GM18511 (cell line): ENCODE results near the gene ZDHHC20.

Experiments used
- ATAC-seq: cut with Tn5 transposase; IDR thresholded peaks from one replicate; pipeline ENCODE4 v1.9.1; 2021; ENCODE audit warnings: mild to moderate bottlenecking, moderate library complexity; ENCODE audit not compliant: unreplicated experiment

ZDHHC20 gene

GRCh38 chr13:21364357-21364756, 94.7 kb downstream of the ZDHHC20 start:
- no peak for ATAC-seq

DNA sequence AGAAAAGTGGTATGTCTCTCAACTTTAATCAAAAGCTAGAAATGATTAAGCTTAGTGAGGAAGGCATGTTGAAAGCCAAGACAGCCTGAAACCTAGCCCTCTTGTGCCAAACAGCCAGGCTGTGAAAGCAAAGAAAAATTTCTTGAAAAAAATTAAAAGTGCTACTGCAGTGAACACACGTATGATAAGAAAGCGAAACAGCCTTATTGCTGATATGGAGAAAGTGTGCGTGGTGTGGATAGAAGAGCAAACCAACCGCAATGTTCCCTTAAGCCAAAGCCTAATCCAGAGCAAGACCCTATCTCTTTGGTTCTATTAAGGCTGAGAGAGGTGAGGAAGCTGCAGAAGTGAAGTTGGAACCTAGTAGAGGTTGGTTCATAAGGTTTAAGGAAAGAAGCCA, 96.4 kb downstream of the ZDHHC20 start:
- ATAC-seq, result no peak

GRCh38 chr13:21361706-21362105, 97.4 kb downstream of the ZDHHC20 start:
- no peak for ATAC-seq

DNA sequence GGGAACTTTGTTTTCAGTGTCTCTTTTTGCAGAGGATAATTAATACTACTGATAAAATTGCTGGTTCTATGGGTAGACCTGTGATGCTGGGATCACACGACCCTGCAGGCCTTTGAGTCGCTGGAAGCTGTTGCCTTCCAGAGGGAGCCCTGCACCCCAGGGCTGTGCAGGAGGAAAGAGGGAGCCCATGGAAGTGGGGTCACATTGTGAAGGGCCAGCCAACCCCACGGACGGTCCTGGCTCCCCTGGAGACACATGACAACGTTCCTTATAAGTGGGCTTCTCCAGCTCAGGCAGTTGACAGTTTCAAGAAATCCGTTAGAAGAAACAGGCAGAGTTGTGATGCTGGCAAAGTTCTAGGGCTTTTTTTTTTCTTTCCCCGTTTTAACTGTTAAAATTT, 98.0 kb downstream of the ZDHHC20 start:
- no peak for ATAC-seq

DNA sequence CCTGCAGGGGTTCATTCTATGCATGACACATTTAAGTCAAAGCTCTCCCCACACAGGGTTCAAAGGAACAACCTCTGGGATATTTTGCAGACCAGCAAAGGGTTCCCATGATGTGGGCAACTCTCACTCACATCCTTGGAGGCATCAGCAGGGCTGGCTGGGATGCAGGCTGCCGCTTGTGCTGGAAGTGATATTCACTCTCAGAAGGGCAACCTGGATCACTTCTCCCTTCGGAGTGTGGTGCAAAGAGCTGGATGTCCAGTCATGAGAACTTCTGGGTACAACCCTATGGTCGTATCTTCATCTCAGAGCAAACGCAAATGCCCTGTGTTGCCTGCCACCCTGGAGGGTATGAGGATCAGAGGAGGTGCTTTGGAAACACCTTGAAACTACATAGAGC, 98.6 kb downstream of the ZDHHC20 start:
- ATAC-seq, result no peak

DNA sequence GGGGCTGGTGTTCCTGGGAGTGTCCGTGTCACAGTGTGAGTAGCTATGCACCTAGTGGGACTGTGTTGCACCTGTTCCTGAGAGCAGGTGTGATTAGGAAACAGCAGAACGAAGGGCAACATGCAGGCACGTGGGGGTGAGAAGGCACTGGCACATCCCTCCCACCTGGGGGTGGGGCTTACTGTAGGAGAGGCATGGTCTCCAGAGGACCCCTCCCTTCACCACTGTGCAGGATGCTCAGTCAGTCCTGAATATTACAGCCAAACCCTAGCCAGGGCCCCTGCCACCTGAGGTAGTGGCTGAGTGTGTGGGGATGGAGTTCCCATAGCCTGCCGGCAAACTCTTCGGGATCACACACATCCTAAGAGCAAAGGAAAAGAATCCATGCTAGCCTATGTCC, 99.2 kb downstream of the ZDHHC20 start:
- no peak for ATAC-seq

DNA sequence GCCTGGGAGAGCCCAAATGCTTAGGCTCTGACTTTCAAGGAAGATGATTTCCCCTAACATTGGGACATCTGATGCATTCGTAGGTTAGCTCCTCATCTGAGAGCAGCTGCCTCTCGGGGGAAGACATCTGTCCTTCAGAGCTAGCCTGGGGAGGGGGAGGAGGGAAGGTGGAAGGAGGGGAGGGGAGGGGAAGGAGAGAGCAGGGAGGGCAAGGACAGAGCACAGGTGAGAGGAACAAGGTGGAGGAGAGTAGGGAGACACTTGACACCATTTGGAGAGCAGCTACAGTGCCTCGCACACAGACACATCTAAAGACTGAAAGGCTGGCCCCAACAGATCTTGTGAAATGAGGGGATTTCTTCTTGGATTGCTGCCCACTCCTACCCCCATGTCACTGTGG, 103.8 kb downstream of the ZDHHC20 start:
- ATAC-seq, result no peak

DNA sequence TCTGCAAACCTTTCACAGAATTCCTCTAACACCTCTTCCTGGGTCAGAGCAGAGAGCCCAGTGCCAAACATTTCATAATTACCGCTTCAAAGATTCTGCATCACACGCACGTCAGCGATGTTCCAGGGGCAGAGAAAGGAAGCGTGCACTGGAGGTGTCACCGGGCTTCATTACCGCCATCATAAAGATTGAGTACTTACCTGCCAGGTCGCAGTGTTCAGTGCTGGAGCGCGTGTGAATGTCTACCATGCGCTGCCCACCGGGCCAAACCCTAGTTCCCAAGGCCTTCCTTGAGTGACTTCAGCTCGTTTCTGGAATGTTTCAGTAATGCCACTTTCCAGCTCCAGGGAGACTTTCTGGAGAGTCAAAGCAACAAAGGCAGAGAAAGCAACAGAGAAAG, 104.4 kb downstream of the ZDHHC20 start:
- ATAC-seq, result no peak

GRCh38 chr13:21348488-21349120, 110.5 kb downstream of the ZDHHC20 start:
- ATAC-seq, result no peak

DNA sequence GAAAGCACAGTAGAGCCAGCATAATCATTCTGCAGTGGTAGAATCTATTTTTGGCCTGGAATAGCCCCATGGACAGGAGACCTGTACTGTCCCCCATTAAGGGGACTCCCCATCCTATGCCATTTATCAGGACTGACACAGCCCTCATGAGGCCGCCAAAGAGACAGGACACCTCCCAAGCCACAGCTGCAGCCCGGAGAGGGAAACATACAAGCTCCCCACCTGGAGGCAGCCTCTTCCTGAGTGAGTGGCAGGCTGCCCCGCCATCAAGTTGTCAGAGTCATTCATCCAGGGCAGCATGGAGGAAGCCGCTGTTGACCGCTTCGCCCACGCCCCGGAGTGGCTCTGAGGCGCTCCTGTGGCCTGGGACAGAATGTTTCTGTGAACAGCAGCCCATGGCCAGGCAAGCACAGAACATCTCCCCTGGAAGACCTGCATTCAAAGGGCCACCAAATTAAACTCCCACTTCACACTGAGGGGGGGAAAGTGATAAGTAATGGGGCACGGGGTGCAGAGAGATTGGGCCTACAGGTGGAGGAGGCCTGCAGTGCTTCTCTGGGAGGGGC, 111.3 kb downstream of the ZDHHC20 start:
- ATAC-seq, result no peak

GRCh38 chr13:21344662-21345176, 114.4 kb downstream of the ZDHHC20 start:
- peak; percentile 72 for ATAC-seq

DNA sequence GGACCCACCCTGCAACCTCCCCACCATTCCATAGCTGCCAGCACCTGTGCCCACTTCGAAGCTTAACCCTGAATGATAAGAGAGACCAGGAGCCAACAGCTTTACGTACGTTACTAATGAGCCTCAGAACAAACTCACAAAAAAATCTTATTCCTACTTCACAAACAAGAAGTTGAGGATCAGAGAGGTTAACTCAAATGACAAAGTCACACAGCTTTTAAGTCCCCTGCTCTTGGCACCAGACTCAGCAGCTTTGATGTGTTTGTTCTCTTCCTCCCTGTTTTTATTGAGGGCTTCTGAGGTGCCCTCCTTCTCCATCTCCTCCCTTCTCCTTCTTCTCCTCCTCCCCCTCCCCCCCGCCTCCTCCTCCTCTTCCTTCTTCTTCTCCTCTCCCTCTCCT, 115.4 kb downstream of the ZDHHC20 start:
- ATAC-seq, result no peak

DNA sequence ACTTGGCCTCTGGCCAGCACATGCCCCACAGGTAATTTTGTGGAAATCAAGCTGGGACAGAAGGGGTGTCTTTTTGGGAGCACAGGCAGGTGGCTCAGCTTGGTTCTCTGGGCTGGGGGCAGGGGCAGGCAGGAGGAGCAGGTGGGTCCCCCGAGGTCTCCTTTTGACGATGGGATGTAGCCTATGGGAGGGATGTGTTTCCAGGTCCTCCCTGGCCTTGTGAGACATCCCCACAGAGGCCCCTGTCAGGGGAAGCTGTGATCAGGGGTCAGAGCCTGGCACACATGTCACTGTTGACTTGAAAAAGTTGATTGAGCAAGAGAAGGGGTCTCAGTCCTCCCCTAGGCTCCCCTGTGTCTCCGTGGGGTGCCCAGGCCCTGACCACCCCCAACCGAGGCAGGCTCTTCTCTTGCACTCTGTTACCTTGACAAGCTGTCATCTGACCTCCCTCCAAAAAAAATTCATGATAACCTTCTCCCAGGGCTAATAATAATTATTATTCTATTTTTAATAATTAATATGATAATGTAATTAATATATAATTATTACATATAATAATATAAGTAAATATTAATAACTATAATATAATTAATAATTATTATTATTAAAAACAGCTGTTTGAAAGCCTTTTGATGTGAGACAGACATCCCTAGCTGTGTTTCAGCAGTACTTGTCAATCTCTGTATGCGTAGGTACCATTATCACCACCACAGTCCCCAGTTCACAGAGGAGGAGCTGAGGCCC, 116.2 kb downstream of the ZDHHC20 start:
- no peak for ATAC-seq

DNA sequence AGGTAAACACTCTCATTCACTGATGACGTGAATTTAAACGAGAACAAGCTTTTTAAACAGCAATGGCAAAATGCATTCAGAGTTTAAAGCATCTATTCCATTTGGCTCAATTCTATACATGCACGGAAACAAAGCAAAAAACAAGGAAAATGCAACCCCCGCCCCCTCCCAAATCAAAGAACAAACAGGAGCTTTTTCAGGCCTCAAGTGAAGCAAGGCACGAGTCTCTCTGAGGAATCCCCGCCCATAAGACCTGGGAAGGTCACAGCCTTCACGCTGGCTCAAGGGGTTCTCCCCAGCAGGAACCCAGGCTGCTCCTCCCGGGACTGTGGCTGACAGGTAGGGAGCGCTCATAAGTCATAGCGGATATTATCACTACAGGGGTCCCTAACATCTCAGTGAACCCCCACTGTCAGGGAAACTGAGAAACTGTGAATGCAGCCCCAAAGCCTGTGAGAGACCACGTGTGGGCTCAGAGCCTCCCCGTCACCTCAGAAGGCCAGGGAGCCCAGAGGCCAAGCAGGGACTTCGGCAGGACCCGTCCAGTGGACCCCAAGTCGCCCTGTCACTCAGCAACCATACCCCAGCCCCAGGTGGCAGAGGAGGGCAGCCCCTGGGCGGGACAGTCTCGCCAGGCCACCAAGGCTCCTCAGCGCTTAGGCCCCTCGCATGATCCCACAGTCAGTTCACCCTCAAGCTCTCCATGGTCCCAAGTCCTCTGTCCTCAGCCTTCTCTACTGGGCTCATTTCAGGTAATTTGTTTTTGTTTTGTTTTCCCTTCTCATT, 117.3 kb downstream of the ZDHHC20 start:
- no peak for ATAC-seq

GRCh38 chr13:21338639-21339278, 120.3 kb downstream of the ZDHHC20 start:
- ATAC-seq, result no peak

GRCh38 chr13:21338156-21338555, 120.9 kb downstream of the ZDHHC20 start:
- no peak for ATAC-seq

DNA sequence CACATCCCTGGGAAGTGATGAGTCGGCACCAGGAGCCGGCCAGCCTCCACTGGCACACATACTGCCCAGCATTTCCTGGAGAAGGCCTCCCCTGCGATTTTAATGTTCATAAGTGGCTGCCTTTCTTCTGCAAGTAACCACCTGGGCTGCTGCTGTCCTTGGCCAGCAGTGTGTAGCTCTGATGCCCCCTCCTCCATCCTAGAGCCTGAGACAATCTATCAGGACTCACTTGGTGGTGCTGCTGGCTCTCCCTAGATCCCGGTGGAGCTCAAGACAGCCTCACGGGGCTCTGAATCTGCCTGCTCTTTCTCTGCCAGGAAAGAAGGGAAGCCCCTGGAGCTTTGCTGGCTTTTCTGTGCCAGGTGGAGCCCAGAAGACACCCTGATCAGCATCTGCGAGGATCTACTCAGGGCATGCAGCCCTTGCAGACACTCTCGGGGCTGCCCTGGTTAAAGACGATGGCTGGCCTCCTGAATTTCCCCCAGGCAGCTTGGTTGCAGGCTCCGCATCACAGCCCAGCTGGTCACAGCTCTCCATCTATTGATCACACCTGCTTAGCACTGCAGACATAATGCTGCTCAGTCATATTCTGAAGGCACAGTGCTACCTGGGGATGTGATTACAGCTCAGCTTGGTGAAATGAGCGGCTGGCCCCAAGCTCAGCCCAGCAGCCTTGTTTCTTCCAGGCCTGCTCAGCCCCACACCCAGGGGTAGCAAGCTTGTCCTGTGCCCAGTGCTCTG, 122.3 kb downstream of the ZDHHC20 start:
- ATAC-seq, result no peak

DNA sequence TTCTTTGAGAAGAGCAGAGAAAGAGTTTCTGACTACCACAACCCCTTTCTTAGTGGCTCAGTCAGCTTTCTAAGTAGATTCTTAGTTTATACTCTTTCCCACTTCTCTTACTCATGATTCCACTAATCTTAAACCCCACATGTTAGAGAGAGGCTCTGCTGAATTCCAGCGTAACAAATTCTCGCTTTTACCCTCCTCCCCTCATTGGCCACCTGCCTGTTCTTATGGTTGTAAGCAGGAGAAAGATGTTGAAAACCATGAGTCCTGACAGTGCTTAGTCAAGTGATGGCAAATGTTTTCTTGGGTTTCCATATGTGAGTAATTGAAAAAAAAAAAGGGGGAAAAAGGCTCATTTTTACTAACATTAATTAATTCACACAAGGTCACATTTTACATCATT, 125.9 kb downstream of the ZDHHC20 start:
- ATAC-seq, result no peak

DNA sequence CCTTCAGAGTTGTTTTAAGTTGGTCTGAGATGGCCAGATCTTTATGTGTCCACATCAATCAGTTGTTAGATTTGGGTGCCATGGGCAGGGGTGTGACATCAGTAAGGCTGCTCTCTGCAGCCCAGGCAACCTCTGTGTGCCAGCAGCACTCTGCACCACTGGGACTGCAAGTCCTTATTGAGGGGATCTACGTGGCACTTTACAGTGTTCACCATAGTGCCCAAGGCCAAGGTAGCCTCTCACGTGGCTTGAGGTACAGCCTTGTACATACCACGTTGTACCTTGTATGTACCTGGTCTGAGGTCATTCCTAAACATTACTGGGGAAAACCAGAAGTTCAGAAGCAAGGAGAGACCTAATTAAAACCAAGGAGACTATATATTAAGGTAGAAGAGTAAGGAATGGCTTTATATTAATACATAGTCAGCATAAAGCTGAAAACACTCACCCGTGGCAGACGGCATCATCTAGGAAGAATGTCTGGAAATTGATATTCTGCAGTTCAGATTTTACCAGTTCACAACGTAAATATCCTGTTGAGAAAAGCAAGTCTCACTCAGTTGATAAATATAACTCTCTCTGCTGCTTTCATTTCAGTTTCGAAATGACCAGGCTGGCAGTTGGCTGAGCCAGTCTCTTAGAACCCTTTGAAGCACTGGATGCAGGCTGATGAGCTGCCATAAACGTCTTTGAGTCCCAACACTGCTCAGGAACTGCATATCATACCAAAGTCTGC, 128.8 kb downstream of the ZDHHC20 start:
- peak; percentile 88 for ATAC-seq
